Panc1 (cell line): Measurements from ENCODE around the gene PPM1N. TPM values are rescaled to one million over a fixed set of nuclear protein-coding genes. Genes with fewer than 3 reads are reported as not detected.

Experiments
- ATAC-seq: fragments of 200-7000 bp; cut with Tn5 transposase; 2 replicates; pipeline ENCODE4 v1.9.1; 2020; ENCODE audit warnings: mild to moderate bottlenecking, moderate library complexity
- BruUV-seq: library from RNA; stranded (reverse); fragments of 400-500 nt; replicated peaks from 2 replicates; lab custom pipeline; 2021; lab: Mats Ljungman, UMichigan
- CTCF ChIA-PET: fragments of 300-600 bp; sonication (Branson Sonifier 250); formaldehyde crosslinking; loops from one replicate; lab custom pipeline; 2022; ENCODE audit warnings: antibody characterized with exemption; lab: Charles Lee
- POLR2A ChIA-PET: fragments of 300-600 bp; sonication (Branson Sonifier 250); formaldehyde crosslinking; loops from one replicate; lab custom pipeline; 2022; ENCODE audit warnings: antibody characterized with exemption; lab: Charles Lee
- DNase-seq: peaks from one replicate; pipeline ENCODE4 v3.0.0-alpha.2; 2010; ENCODE audit warnings: low read depth, low spot score
- H3K27ac ChIP-seq: 2 replicates; pipeline ENCODE4 v1.5.1; 2011; ENCODE audit warnings: mild to moderate bottlenecking, low read length, inconsistent platforms
- H3K27me3 ChIP-seq: fragments of 200-500 bp; sonication (Bioruptor generic); 2 replicates; pipeline ENCODE4 v1.6.0; 2014; ENCODE audit warnings: low read length, inconsistent platforms; ENCODE audit not compliant: control insufficient read depth, insufficient read depth
- H3K36me3 ChIP-seq: fragments of 200-500 bp; sonication (Bioruptor generic); 2 replicates; pipeline ENCODE4 v1.5.1; 2014; ENCODE audit warnings: inconsistent platforms, mild to moderate bottlenecking, low read length, moderate library complexity; ENCODE audit not compliant: control insufficient read depth, insufficient read depth
- H3K4me1 ChIP-seq: 2 replicates; pipeline ENCODE4 v1.5.1; 2011; ENCODE audit warnings: inconsistent platforms, mild to moderate bottlenecking, low read length, moderate library complexity; ENCODE audit not compliant: control insufficient read depth, insufficient read depth
- H3K4me3 ChIP-seq, 2 experiments: 2 replicates each; pipeline ENCODE4 v1.5.1; 2011 to 2012; ENCODE audit warnings: low read depth in 2 of 2, low read length in 2 of 2, mild to moderate bottlenecking in 2 of 2, inconsistent platforms in 1 of 2, moderate library complexity in 1 of 2
- H3K9me3 ChIP-seq: fragments of 200-500 bp; sonication (Bioruptor generic); 2 replicates; pipeline ENCODE4 v1.5.1; 2014; ENCODE audit warnings: low read depth, mild to moderate bottlenecking, inconsistent platforms, low read length, moderate library complexity; ENCODE audit not compliant: control insufficient read depth, insufficient read depth
- POLR2AphosphoS5 ChIP-seq: IDR thresholded peaks from 2 replicates; pipeline ENCODE4 v1.6.1; 2012; ENCODE audit warnings: mild to moderate bottlenecking, low read depth, low read length, moderate library complexity
- SIN3A ChIP-seq: IDR thresholded peaks from 2 replicates; pipeline ENCODE4 v1.6.1; 2012; ENCODE audit warnings: low read depth, mild to moderate bottlenecking, low read length, moderate library complexity, borderline replicate concordance; ENCODE audit not compliant: insufficient read depth
- TCF7L2 ChIP-seq: IDR thresholded peaks from 2 replicates; pipeline ENCODE4 v1.6.1; 2011; ENCODE audit warnings: mild to moderate bottlenecking, low read depth, low read length, inconsistent platforms
- in situ Hi-C: cut with HindIII; loops from 2 replicates; pipeline ENCODE4 v1.10.0; 2016; ENCODE audit warnings: low sequenced_read_pairs, low pct_unique_long_range_greater_than_20kb
- intact Hi-C: fragments of 100-400 bp; cut with micrococcal nuclease; formaldehyde crosslinking; loops from one replicate; pipeline ENCODE4 v1.10.0; 2022; ENCODE audit not compliant: unreplicated experiment
- total RNA-seq: library from RNA; stranded (reverse); gene quantifications from one replicate; pipeline ENCODE4 v1.2.1, GENCODE V29; 2021; ENCODE audit not compliant: unreplicated experiment
- TF ChIP-seq, protein P1 (sequence below), 2 experiments: IDR thresholded peaks; 2 replicates each; pipeline ENCODE4 v1.6.1; 2011 to 2012; ENCODE audit warnings: low read depth in 2 of 2, control low read depth in 1 of 2, low read length in 1 of 2, mild to moderate bottlenecking in 1 of 2, moderate library complexity in 1 of 2; ENCODE audit not compliant: insufficient read depth in 1 of 2
- TF ChIP-seq, protein P2 (sequence below): fragments of 450-650 bp; IDR thresholded peaks from 2 replicates; pipeline ENCODE4 v1.5.1; 2017; ENCODE audit warnings: mild to moderate bottlenecking

The PPM1N gene
- total RNA-seq, 1 experiment from 2014 or later: 3.3 TPM

DNA sequence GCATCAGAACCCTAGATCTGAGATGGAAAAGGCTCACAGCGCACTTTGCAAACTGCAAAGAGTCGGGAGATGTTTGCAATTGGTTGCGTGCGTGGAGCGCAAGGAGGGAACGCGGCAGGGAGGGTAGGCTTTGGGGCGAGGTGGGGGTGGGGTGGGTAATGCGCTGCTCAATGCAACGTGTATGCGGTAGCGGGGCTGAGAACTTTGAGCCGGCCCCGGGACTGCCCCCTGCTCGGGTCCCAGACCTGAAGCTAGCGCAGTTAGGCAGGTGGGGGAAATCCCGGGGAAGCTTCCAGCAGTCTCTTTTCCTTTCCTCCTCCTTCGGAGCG lies 29.5 kb upstream of the PPM1N start:
- no TSS peak for BruUV-seq
- no peak overlapping the region for H3K27ac ChIP-seq
- H3K36me3 ChIP-seq: no peaks in the 10 kb centered on the region; the same call in 1 of the 2 replicates
- no peaks in the 10 kb centered on the region for H3K27me3 ChIP-seq
- peak; percentile 14 for ATAC-seq
- ChIA-PET POLR2A (interaction anchor here (0.6 to 0.9 kb wide), 3 partner anchors 14 to 37 kb away, joined by 4 to 6 read pairs (median 4); no protein-coding TSS in a partner anchor), CTCF (interaction anchor here (0.6 to 0.9 kb wide), 2 partner anchors 29 to 302 kb away, joined by 4 to 13 read pairs; no protein-coding TSS in a partner anchor)
- peaks cover 4% of the 10 kb centered on the region; the same call in 1 of the 2 replicates for H3K4me1 ChIP-seq
- no peaks in the 10 kb centered on the region for H3K9me3 ChIP-seq
- in situ Hi-C loops (no loop called here), intact Hi-C loops (no loop called here)
- DNase-seq: no peak
- H3K4me3 ChIP-seq: peak overlapping the region; percentile 75 to 84
- TF ChIP-seq, protein P1, sequence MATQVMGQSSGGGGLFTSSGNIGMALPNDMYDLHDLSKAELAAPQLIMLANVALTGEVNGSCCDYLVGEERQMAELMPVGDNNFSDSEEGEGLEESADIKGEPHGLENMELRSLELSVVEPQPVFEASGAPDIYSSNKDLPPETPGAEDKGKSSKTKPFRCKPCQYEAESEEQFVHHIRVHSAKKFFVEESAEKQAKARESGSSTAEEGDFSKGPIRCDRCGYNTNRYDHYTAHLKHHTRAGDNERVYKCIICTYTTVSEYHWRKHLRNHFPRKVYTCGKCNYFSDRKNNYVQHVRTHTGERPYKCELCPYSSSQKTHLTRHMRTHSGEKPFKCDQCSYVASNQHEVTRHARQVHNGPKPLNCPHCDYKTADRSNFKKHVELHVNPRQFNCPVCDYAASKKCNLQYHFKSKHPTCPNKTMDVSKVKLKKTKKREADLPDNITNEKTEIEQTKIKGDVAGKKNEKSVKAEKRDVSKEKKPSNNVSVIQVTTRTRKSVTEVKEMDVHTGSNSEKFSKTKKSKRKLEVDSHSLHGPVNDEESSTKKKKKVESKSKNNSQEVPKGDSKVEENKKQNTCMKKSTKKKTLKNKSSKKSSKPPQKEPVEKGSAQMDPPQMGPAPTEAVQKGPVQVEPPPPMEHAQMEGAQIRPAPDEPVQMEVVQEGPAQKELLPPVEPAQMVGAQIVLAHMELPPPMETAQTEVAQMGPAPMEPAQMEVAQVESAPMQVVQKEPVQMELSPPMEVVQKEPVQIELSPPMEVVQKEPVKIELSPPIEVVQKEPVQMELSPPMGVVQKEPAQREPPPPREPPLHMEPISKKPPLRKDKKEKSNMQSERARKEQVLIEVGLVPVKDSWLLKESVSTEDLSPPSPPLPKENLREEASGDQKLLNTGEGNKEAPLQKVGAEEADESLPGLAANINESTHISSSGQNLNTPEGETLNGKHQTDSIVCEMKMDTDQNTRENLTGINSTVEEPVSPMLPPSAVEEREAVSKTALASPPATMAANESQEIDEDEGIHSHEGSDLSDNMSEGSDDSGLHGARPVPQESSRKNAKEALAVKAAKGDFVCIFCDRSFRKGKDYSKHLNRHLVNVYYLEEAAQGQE (IDR thresholded peaks at IDR 0.05; ENCODE audit: insufficient read depth in 1 of 2, low read depth in 2 of 2, low read length in 1 of 2): no peak
- TF ChIP-seq, protein P2, sequence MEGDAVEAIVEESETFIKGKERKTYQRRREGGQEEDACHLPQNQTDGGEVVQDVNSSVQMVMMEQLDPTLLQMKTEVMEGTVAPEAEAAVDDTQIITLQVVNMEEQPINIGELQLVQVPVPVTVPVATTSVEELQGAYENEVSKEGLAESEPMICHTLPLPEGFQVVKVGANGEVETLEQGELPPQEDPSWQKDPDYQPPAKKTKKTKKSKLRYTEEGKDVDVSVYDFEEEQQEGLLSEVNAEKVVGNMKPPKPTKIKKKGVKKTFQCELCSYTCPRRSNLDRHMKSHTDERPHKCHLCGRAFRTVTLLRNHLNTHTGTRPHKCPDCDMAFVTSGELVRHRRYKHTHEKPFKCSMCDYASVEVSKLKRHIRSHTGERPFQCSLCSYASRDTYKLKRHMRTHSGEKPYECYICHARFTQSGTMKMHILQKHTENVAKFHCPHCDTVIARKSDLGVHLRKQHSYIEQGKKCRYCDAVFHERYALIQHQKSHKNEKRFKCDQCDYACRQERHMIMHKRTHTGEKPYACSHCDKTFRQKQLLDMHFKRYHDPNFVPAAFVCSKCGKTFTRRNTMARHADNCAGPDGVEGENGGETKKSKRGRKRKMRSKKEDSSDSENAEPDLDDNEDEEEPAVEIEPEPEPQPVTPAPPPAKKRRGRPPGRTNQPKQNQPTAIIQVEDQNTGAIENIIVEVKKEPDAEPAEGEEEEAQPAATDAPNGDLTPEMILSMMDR: no peak
- no peak for TF ChIP-seq TCF7L2
- TF ChIP-seq SIN3A: no peak
- TF ChIP-seq POLR2AphosphoS5: no peak

DNA sequence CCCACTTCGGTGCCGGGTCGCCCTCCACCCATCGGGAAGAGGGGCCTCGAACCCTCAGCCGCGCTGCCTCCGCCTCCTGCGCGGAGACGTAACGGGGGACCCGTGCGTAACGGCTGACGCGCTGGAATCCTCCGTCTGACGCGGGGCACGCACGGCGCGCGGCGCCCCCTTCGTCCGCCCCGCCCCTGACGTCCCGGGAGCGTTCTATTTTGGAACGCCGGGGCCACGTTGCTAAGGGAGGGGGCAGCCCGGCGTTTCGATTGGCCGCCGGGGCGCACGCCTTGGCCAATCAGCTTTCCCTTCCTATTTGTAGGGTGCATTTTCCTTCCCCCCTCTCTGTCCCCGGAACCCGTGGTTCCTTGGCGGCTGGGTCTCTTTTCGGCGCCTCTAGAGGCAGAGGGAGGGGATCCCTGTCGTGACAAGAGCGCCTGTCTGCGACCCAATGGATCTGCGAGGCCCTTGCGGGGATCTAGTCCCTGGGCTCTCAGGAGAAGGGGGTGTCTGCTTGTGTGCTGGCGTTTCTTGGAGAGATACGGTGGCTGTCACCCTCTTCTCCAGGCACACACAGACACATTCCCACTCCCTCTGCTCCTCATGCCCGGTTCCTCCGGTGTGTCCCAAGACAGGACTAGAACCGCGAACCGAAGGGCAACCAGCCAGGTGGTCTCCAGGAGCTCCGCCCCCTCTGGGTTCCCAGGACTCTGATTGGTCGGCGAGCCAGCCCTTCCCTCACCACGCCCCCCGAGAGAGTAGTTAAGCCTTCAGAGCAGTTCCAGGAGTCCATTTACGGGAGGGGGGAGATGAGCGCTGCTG lies 28.9 kb upstream of the PPM1N start:
- intact Hi-C loops (no loop called here), in situ Hi-C loops (no loop called here)
- Histone ChIP-seq H3K4me1 (peaks cover 4% of the 10 kb centered on the region; the same call in 1 of the 2 replicates), H3K4me3 (peak overlapping the region; percentile 75 to 84), H3K9me3 (no peaks in the 10 kb centered on the region), H3K36me3 (no peaks in the 10 kb centered on the region; the same call in 1 of the 2 replicates), H3K27ac (peak overlapping the region; percentile 59; the same call in 1 of the 2 replicates), H3K27me3 (no peaks in the 10 kb centered on the region)
- ATAC-seq (peak; percentile 83), DNase-seq (no peak)
- ChIA-PET CTCF (interaction anchor here (0.6 to 0.9 kb wide), 2 partner anchors 30 to 303 kb away, joined by 4 to 13 read pairs; no protein-coding TSS in a partner anchor), POLR2A (interaction anchor here (0.6 kb wide), 1 partner anchor 14 kb away, joined by 6 read pairs; no protein-coding TSS in a partner anchor)
- BruUV-seq: no TSS peak
- TF ChIP-seq SIN3A: peak; percentile 90; the same call in 1 of the 2 replicates
- TF ChIP-seq, protein P1 (IDR thresholded peaks at IDR 0.05; ENCODE audit: insufficient read depth in 1 of 2, low read depth in 2 of 2, low read length in 1 of 2): no peak
